SK-N-SH (cell line): ENCODE data around the gene LCE1D. TPM values are rescaled to one million over a fixed set of nuclear protein-coding genes. Genes with fewer than 3 reads are reported as not detected.

ENCODE experiments used
- CTCF ChIA-PET: fragments of 300-600, 350-600 bp; formaldehyde crosslinking; extraction: SDS; loops from one replicate; lab custom pipeline; 2021; lab: Yijun Ruan, JAX
- POLR2A ChIA-PET: fragments of 350-600 bp; sonication (Branson Sonifier 250); formaldehyde crosslinking; extraction: SDS; loops from one replicate; lab custom pipeline; 2020; ENCODE audit warnings: antibody characterized with exemption, inconsistent platforms; lab: Yijun Ruan, JAX
- DNase-seq: peaks from one replicate; pipeline ENCODE4 v3.0.0; 2012
- H2AFZ ChIP-seq: fragments of 200-600 bp; sonication (generic); 2 replicates; pipeline ENCODE4 v1.8.1; 2016; ENCODE audit warnings: antibody characterized with exemption, mild to moderate bottlenecking, low read depth
- H3F3A ChIP-seq: fragments of 200-600 bp; sonication (generic); replicated peaks from 2 replicates; pipeline ENCODE3; 2016; ENCODE audit warnings: antibody characterized with exemption, mild to moderate bottlenecking; ENCODE audit not compliant: insufficient read depth
- H3K27ac ChIP-seq, 2 experiments: fragments of 200-500 bp in 1 of 2; fragments of 200-600 bp in 1 of 2; sonication (Bioruptor generic) in 1 of 2; sonication (generic), shearing (Covaris generic) in 1 of 2; 2 replicates each; pipeline versions ENCODE4 v1.5.1 to v1.6.1; 2014 to 2016; ENCODE audit warnings: low read depth in 2 of 2, inconsistent platforms in 1 of 2, low read length in 1 of 2, mild to moderate bottlenecking in 1 of 2, mixed read lengths in 1 of 2
- H3K27me3 ChIP-seq: fragments of 200-600 bp; sonication (generic), shearing (Covaris generic); 2 replicates; pipeline ENCODE4 v1.6.1; 2016; ENCODE audit warnings: mixed run types; ENCODE audit not compliant: insufficient read depth
- H3K36me3 ChIP-seq, 2 experiments: fragments of 200-500 bp in 1 of 2; fragments of 200-600 bp in 1 of 2; sonication (Bioruptor generic) in 1 of 2; sonication (generic) in 1 of 2; replicated peaks in 1 of 2; 2 replicates each; pipeline versions ENCODE3 to v1.5.1; 2014 to 2016; ENCODE audit warnings: low read length in 1 of 2, mild to moderate bottlenecking in 1 of 2; ENCODE audit not compliant: insufficient read depth in 2 of 2, control insufficient read depth in 1 of 2
- H3K4me1 ChIP-seq, 2 experiments: fragments of 200-500 bp in 1 of 2; fragments of 200-600 bp in 1 of 2; sonication (Bioruptor generic) in 1 of 2; sonication (generic), shearing (Covaris generic) in 1 of 2; 2 replicates each; pipeline versions ENCODE4 v1.5.1 to v1.6.1; 2014 to 2016; ENCODE audit warnings: low read depth in 1 of 2, low read length in 1 of 2, mixed run types in 1 of 2; ENCODE audit not compliant: insufficient read depth in 2 of 2, control insufficient read depth in 1 of 2
- H3K4me2 ChIP-seq: fragments of 200-600 bp; sonication (generic), shearing (Covaris generic); 2 replicates; pipeline ENCODE4 v1.6.1; 2017; ENCODE audit warnings: mixed run types
- H3K4me3 ChIP-seq, 2 experiments: fragments of 200-500 bp in 1 of 2; fragments of 200-600 bp in 1 of 2; sonication (Bioruptor generic) in 1 of 2; sonication (generic), shearing (Covaris generic) in 1 of 2; 2 replicates each; pipeline versions ENCODE4 v1.5.1 to v1.8.1; 2014 to 2016; ENCODE audit warnings: low read depth in 2 of 2, inconsistent platforms in 1 of 2, low read length in 1 of 2, mild to moderate bottlenecking in 1 of 2, mixed read lengths in 1 of 2, moderate library complexity in 1 of 2
- H3K79me2 ChIP-seq: fragments of 200-600 bp; sonication (generic); 2 replicates; pipeline ENCODE4 v1.8.1; 2017; ENCODE audit warnings: mild to moderate bottlenecking; ENCODE audit not compliant: insufficient read depth
- H3K9ac ChIP-seq: fragments of 200-600 bp; sonication (generic); 2 replicates; pipeline ENCODE4 v1.6.1; 2017; ENCODE audit warnings: mixed run types
- H3K9me2 ChIP-seq: fragments of 200-600 bp; sonication (generic); 2 replicates; pipeline ENCODE4 v1.6.1; 2017; ENCODE audit warnings: mixed run types
- H3K9me3 ChIP-seq: fragments of 200-600 bp; sonication (generic); 2 replicates; pipeline ENCODE4 v1.6.1; 2017; ENCODE audit warnings: mixed run types, mild to moderate bottlenecking, moderate library complexity
- H4K20me1 ChIP-seq: fragments of 200-600 bp; sonication (generic); 2 replicates; pipeline ENCODE4 v1.6.1; 2017; ENCODE audit warnings: mild to moderate bottlenecking, mixed run types; ENCODE audit not compliant: insufficient read depth
- CHD2 ChIP-seq: fragments of 150-350 bp; IDR thresholded peaks from 2 replicates; pipeline ENCODE4 v1.6.1; 2018; ENCODE audit warnings: low read length; ENCODE audit not compliant: partially characterized antibody
- FOSL2 ChIP-seq: IDR thresholded peaks from 2 replicates; pipeline ENCODE4 v1.4.0; 2012; ENCODE audit warnings: low read depth, mild to moderate bottlenecking, moderate library complexity, borderline replicate concordance
- GABPA ChIP-seq: IDR thresholded peaks from 2 replicates; pipeline ENCODE4 v1.4.0; 2012; ENCODE audit warnings: low read depth, mild to moderate bottlenecking
- GATA2 ChIP-seq: sonication (generic); formaldehyde crosslinking; IDR thresholded peaks from 2 replicates; pipeline ENCODE4 v1.5.0; 2020; ENCODE audit warnings: mild to moderate bottlenecking, missing genetic modification reagents
- IRF3 ChIP-seq: fragments of 150-350 bp; IDR thresholded peaks from 2 replicates; pipeline ENCODE4 v1.6.1; 2016; ENCODE audit warnings: mild to moderate bottlenecking, low read depth, low read length
- JUND ChIP-seq: IDR thresholded peaks from 2 replicates; pipeline ENCODE4 v1.4.0; 2012
- MAX ChIP-seq: IDR thresholded peaks from 2 replicates; pipeline ENCODE4 v1.4.0; 2012; ENCODE audit warnings: low read depth
- MEF2A ChIP-seq: IDR thresholded peaks from 2 replicates; pipeline ENCODE4 v1.4.0; 2012; ENCODE audit warnings: low read depth, borderline replicate concordance
- MXI1 ChIP-seq: IDR thresholded peaks from 2 replicates; pipeline ENCODE4 v1.6.1; 2012; ENCODE audit warnings: mild to moderate bottlenecking, low read depth, low read length, improper control_type of control experiment
- POLR2AphosphoS5 ChIP-seq: IDR thresholded peaks from 2 replicates; pipeline ENCODE4 v1.6.1; 2012; ENCODE audit warnings: low read depth, low read length
- RAD21 ChIP-seq: IDR thresholded peaks from 2 replicates; pipeline ENCODE4 v1.6.1; 2012; ENCODE audit warnings: mild to moderate bottlenecking, low read length
- REST ChIP-seq: IDR thresholded peaks from 2 replicates; pipeline ENCODE4 v1.6.1; 2012; ENCODE audit warnings: mild to moderate bottlenecking, low read depth, low read length, moderate library complexity
- RFX5 ChIP-seq: IDR thresholded peaks from 2 replicates; pipeline ENCODE4 v1.6.1; 2012; ENCODE audit warnings: mild to moderate bottlenecking, improper control_type of control experiment, low read length
- RXRA ChIP-seq: IDR thresholded peaks from 2 replicates; pipeline ENCODE4 v1.4.0; 2012; ENCODE audit warnings: low read depth, mild to moderate bottlenecking, borderline replicate concordance
- SIN3A ChIP-seq: IDR thresholded peaks from 2 replicates; pipeline ENCODE4 v1.6.1; 2012; ENCODE audit warnings: low read depth, mild to moderate bottlenecking, low read length, moderate library complexity, borderline replicate concordance
- SMC3 ChIP-seq: IDR thresholded peaks from 2 replicates; pipeline ENCODE4 v1.6.1; 2012; ENCODE audit warnings: low read depth, low read length, improper control_type of control experiment
- TCF12 ChIP-seq: IDR thresholded peaks from 2 replicates; pipeline ENCODE4 v1.4.0; 2012
- TEAD4 ChIP-seq: IDR thresholded peaks from 2 replicates; pipeline ENCODE4 v1.4.0; 2012; ENCODE audit warnings: mild to moderate bottlenecking, borderline replicate concordance; ENCODE audit not compliant: insufficient read depth
- USF2 ChIP-seq: fragments of 150-350 bp; IDR thresholded peaks from 2 replicates; pipeline ENCODE4 v1.6.1; 2017; ENCODE audit warnings: antibody characterized with exemption, low read length, low read depth, borderline replicate concordance
- WGBS: methylation state at CpG from one replicate; pipeline ENCODE4 v1.1.6; 2017; ENCODE audit warnings: low lambda C conversion rate; 5-methylcytosine and 5-hydroxymethylcytosine counted together
- polyA plus RNA-seq, 3 experiments: library from polyadenylated mRNA; depleted of rRNA; stranded (reverse); fragments of >200 nt; gene quantifications; 2 replicates each; pipeline ENCODE4 v1.2.3, GENCODE V29; 2012

Gene LCE1D
- polyA plus RNA-seq, 1 of the 3 experiments (the other 2 are of a cell fraction), result not detected

GRCh38 chr1:152752225-152752624, 44.3 kb upstream of the LCE1D start:
- 0% methylated on average over 1 of the region's 1 CpG for WGBS
- DNase-seq, result no peak

GRCh38 chr1:152753586-152753985, 42.9 kb upstream of the LCE1D start:
- 0% methylated on average over 1 of the region's 1 CpG for WGBS
- no peak overlapping the region for H2AFZ ChIP-seq
- no peak overlapping the region for H3K9ac ChIP-seq
- H3F3A ChIP-seq, result no peaks in the 10 kb centered on the region
- no peaks in the 10 kb centered on the region for H4K20me1 ChIP-seq
- H3K4me2 ChIP-seq, result no peak overlapping the region
- no peaks in the 10 kb centered on the region for H3K79me2 ChIP-seq
- no peaks in the 10 kb centered on the region for H3K4me1 ChIP-seq
- POLR2A ChIA-PET, result no interaction called here
- H3K36me3 ChIP-seq, result no peaks in the 10 kb centered on the region
- no peaks in the 10 kb centered on the region for H3K9me3 ChIP-seq
- no peak overlapping the region for H3K27ac ChIP-seq
- no peak for DNase-seq
- CTCF ChIA-PET, result interaction anchor here (1.2 kb wide), 1 partner anchor 24 kb away, joined by 3 read pairs; no protein-coding TSS in a partner anchor
- H3K9me2 ChIP-seq, result no peaks in the 10 kb centered on the region
- no peak for TF ChIP-seq GATA2 (CRISPR knock-in tag)
- TF ChIP-seq GABPA, result no peak
- TF ChIP-seq RFX5, result no peak
- no peak for TF ChIP-seq MAX
- TF ChIP-seq SMC3, result no peak
- no peak for TF ChIP-seq USF2
- TF ChIP-seq TEAD4, result no peak
- no peak for TF ChIP-seq REST
- no peak for TF ChIP-seq RAD21
- TF ChIP-seq IRF3, result no peak
- no peak for TF ChIP-seq MXI1
- no peak for TF ChIP-seq POLR2AphosphoS5
- TF ChIP-seq FOSL2, result no peak
- TF ChIP-seq MEF2A, result no peak
- peaks cover 6% of the 10 kb centered on the region; the same call in 1 of the 2 replicates for H3K27me3 ChIP-seq
- H3K4me3 ChIP-seq, result no peak overlapping the region

More at GRCh38 chr1:152752225-152752624, 44.3 kb upstream of the LCE1D start:
- no peak for TF ChIP-seq MXI1
- no peak for TF ChIP-seq RXRA
- no peak for TF ChIP-seq MAX
- no peak for TF ChIP-seq JUND
- no peak for TF ChIP-seq TCF12
- TF ChIP-seq SIN3A, result no peak
- TF ChIP-seq IRF3, result no peak
- no peak for TF ChIP-seq CHD2
- Histone ChIP-seq H3K36me3 (no peaks in the 10 kb centered on the region), H3K27me3 (no peaks in the 10 kb centered on the region), H3K79me2 (no peaks in the 10 kb centered on the region), H3K4me3 (no peak overlapping the region), H3K9ac (no peak overlapping the region), H2AFZ (0 out of 2 replicates have a peak overlapping the region, but pooled peaks have one; percentile 16), H3K4me1 (no peaks in the 10 kb centered on the region), H3K9me2 (no peaks in the 10 kb centered on the region), H3K9me3 (no peaks in the 10 kb centered on the region), H3F3A (no peaks in the 10 kb centered on the region), H4K20me1 (no peaks in the 10 kb centered on the region), H3K4me2 (no peak overlapping the region), H3K27ac (no peak overlapping the region)
- POLR2A ChIA-PET, result no interaction called here
- CTCF ChIA-PET, result interaction anchor here (0.7 kb wide), 1 partner anchor 11 kb away, joined by 3 read pairs; no protein-coding TSS in a partner anchor
